Measurements from ENCODE around the gene ARHGEF19.
"Not testable (repeated sequence)": the region's sequence is repeated elsewhere in the genome, so short reads cannot be mapped to it uniquely, and the experiment has no call there.

ARHGEF19 gene

DNA sequence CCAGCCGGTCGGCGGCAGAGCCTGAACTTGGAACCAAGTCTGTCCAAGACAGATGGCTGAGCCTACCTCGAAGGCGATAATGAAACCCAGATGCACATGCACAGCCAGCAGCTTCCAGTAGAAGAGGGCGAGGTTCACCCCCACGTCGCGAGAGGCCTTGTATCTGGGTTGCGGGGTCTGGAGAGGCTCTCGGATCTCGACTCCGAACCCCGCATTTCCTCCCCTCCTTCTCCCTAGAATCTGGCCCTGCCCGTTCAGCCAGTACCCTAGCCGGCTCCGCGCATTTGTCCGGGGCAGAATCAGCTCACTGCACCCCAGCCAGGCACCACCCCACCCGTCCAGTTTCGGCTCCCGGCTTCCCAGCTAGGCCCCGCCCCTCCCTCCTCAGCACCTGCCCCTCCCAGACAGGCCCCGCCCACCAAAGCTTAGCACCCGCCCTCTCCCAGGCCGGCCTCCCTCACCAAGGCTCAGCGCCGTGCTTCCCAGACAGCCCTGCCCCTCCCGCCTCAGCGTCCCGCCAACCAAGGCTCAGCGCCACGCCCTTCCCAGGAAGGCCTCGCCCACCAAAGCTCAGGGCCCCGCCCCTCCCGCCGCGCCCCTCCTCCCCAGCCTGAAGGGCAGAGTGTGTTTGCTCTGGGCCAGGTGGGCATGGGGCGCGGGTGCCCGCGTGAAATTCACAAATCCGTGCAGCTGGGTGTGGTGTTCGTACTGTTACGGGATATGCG, 4.8 kb upstream of the ARHGEF19 start:
- Mint-ChIP-seq H3K4me1 (peaks cover 29% of the 10 kb centered on the region), H3K27ac (no peak overlapping the region), H3K9me3 (no peaks in the 10 kb centered on the region), H3K4me3 (peak overlapping the region; percentile 80), H3K36me3 (no peaks in the 10 kb centered on the region)
- DNase-seq (ENCODE audit: low spot score in 2 of 2): peak; percentile 86 to 95
- ATAC-seq: peak; percentile 95

DNA sequence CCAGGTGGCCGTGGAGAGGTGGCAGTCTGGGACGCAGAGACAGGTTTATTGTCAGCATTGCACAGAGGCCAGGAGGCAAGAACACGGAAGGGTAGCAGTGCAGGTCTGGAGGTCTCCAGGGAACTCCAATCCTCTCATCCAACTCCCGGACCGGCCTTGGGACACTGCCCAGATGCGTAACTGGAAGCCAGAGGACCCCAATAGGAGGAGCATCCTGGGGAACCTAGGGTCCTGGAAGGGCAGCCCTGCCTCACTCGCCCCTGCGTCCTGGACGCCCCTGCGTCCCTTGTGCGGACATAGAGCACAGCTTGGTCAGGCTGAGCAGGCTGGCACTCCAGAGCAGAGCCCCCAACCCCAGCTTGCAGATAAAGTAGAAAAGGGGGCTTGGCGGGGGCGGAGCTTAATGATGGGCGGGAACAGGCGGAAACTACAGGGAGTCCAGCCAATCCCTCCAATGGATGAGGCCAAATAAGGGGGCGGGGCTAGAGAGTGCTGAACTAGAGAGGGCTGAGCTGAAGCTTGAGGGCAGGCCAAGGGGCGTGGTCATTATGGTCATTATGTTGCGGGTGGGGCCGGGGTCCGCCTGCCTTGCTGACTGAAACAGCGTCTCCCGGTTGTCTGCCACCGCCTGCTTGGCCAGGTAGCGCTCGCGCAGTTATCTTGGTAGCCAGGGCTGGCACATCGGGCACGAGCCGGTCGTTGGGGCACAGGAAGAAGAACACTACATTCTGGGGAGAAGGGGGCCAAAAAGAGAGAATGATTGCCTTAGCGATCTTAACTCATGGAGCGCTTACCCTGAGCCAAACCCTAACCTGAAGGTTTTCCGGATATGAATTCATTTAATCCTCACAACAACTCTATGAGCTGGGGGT, 3.7 kb upstream of the ARHGEF19 start:
- peak; percentile 54 for ATAC-seq
- Mint-ChIP-seq H3K27ac (no peak overlapping the region), H3K4me1 (peaks cover 29% of the 10 kb centered on the region), H3K4me3 (peak overlapping the region; percentile 80), H3K36me3 (no peaks in the 10 kb centered on the region), H3K9me3 (no peaks in the 10 kb centered on the region)
- peak; percentile 35 to 77 for DNase-seq (ENCODE audit: low spot score in 2 of 2)

DNA sequence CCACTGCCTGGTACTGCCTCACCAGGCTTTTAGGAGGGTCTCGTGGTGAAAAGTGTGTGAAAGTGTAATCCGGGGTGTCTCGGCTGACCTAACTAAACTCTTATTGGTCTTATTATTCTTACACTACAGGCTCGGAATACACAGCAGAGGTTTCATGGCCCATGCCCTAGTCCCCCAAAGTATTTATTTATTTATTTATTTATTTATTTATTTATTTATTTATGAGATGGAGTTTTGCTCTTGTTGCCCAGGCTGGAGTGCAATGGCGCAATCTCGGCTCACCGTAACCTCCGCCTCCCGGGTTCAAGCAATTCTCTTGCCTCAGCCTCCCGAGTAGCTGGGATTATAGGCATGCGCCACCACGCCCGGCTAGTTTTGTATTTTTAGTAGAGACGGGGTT, 2.8 kb upstream of the ARHGEF19 start:
- H3K36me3 Mint-ChIP-seq; H3K27ac Mint-ChIP-seq; ATAC-seq; H3K9me3 Mint-ChIP-seq; DNase-seq (ENCODE audit: low spot score in 2 of 2): not testable (repeated sequence)
- peaks cover 29% of the 10 kb centered on the region for H3K4me1 Mint-ChIP-seq
- peak overlapping the region; percentile 80 for H3K4me3 Mint-ChIP-seq

DNA sequence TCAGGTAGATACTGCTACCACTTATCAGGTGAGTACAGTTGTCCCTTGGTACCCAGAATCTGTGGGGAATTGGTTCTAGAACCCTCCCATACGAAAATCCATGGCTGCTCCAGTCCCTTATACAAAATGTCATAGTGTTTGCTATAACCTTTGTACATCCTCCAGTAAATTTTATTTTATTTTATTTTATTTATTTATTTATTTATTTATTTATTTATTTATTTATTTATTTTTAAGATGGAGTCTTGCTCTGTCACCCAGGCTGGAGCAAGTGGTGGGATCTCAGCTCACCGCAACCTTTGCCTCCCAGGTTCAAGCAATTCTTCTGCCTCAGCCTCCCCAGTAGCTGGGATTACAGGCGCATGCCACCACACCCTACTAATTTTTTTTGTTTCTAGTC, 1.1 kb upstream of the ARHGEF19 start:
- H3K27ac Mint-ChIP-seq; DNase-seq (ENCODE audit: low spot score in 2 of 2); H3K9me3 Mint-ChIP-seq; H3K36me3 Mint-ChIP-seq; H3K4me3 Mint-ChIP-seq; ATAC-seq: not testable (repeated sequence)
- H3K4me1 Mint-ChIP-seq: peaks cover 17% of the 10 kb centered on the region

DNA sequence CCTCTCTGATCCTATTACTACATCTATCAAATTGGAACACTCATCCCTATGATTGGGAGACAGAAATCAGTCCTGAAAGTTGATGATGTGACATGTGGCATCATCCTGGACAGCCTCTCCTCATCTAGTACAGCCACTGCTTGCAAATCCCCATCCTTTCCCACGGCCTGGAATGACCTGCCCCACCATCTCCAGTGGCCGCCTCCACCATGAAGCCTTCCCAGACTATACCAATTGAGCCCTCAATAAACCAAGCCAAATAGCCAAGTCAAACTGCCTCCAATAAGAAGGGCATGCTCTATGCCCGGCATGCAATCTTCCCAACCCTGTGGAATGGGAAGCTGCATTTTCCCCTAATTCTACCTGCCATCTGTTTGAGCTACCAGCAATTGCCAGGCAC, 561 bp upstream of the ARHGEF19 start:
- Mint-ChIP-seq H3K4me1 (peaks cover 13% of the 10 kb centered on the region), H3K36me3 (no peaks in the 10 kb centered on the region), H3K27ac (no peak overlapping the region), H3K4me3 (no peak overlapping the region), H3K9me3 (no peaks in the 10 kb centered on the region)
- DNase-seq (ENCODE audit: low spot score in 2 of 2) (no peak), ATAC-seq (no peak)

DNA sequence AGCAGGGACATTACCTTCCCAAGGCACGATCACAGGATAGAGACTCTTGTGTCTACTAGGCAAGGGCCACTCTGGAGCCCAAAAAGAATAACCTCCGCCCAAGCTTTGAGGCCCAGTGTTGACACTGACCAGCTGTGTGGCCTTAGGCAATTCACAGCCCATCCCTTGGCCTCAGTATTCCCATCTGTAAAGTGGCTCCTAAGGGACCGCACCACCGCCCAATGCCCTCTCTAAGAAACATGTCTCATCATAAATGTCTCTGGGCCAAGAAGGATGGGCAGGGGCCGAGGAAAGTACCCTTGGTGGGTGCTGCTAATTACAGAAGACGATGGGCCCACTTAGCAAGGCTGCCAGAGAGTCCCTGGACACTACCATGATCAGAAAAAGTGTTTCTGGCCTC, 628 bp downstream of the ARHGEF19 start:
- no peak overlapping the region for H3K4me3 Mint-ChIP-seq
- no peaks in the 10 kb centered on the region for H3K9me3 Mint-ChIP-seq
- no peak for DNase-seq (ENCODE audit: low spot score in 2 of 2)
- H3K27ac Mint-ChIP-seq: no peak overlapping the region
- H3K36me3 Mint-ChIP-seq: peaks cover 5% of the 10 kb centered on the region
- peaks cover 16% of the 10 kb centered on the region for H3K4me1 Mint-ChIP-seq
- no peak for ATAC-seq

DNA sequence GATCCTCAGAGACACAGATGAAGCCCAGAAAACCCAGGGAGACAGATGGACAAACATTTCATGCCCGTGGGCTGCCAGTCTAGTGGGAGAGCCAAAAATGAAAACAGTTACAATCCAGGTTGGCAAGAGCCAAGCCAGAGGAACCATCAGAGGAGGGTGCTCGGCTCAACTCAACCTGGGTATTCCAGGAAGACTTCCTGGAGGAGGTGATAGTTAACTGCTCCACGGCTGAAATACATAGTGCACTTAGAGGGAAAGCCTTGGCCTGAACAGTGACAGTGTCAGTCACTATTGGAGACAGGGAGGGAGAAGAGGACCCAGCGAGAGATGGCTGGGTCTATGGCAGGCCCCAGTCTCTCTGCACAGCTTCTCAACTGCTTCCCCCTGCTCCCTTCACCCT, 1.9 kb downstream of the ARHGEF19 start:
- DNase-seq (ENCODE audit: low spot score in 2 of 2) (no peak), ATAC-seq (no peak)
- H3K9me3 Mint-ChIP-seq: no peaks in the 10 kb centered on the region
- H3K36me3 Mint-ChIP-seq: peaks cover 5% of the 10 kb centered on the region
- H3K27ac Mint-ChIP-seq: no peak overlapping the region
- H3K4me3 Mint-ChIP-seq: no peak overlapping the region
- peaks cover 11% of the 10 kb centered on the region for H3K4me1 Mint-ChIP-seq

DNA sequence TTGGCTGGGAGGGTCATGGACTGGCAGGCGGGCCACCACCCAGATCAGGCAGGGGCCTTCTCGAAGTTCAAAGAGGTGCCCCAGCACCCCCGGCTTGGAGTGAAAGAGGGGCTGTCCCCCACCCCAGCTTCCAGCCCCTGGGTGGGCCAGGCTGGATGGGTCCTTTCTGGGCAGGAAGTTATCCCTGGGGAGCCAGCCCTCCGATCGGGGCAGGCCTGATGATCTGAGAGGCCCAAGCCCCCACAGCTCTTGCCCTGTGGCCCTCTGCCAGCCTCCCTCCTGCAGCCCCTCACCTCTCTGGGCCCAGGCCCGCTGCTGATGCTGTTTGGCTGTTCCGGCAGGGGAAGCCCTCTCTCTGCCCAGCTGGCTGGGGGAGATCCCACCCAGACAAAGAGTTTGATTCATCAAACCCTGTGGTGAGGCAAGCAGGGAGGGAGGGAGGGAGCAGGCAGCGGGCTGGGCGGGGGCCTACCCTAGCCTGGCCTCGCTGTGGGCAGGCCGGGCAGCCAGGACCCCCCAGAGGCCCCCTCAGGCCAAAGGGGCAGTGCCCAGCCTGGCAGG, 2.5 kb downstream of the ARHGEF19 start:
- Mint-ChIP-seq H3K4me1 (peaks cover 14% of the 10 kb centered on the region), H3K36me3 (peaks cover 5% of the 10 kb centered on the region), H3K4me3 (no peak overlapping the region), H3K9me3 (no peaks in the 10 kb centered on the region), H3K27ac (no peak overlapping the region)
- no peak for DNase-seq (ENCODE audit: low spot score in 2 of 2)
- no peak for ATAC-seq

DNA sequence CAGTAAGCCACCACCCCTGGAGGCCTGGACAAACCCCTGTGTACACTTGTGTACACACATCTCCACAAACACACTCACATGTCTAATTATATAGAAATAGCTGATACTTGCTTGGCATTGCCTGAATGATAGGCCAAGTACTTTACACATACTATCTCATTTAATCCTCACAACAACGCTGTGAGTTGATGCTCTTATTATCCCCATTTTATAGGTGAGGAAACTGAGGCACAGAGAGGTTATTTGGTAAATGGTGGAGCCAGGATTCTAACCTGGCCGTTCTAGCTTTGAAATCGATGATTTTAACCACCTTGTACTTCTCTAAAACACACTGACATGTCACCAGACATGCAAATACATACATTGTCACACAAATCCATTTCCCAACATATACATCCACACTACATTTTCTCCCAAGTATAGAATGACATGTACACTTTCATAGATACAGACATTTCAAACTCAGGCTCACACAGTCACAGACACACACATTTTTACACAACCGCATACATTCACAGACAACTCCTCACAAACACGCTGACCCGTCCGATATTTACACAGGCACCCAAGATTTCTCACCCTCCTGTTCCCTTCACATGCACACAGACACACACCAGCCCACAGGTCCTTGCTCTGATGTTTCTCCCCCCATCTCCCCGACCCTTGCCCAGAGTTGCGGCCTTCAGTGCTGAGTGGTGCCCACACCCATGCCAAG, 3.2 kb downstream of the ARHGEF19 start:
- peak overlapping the region; percentile 87 for H3K4me3 Mint-ChIP-seq

DNA sequence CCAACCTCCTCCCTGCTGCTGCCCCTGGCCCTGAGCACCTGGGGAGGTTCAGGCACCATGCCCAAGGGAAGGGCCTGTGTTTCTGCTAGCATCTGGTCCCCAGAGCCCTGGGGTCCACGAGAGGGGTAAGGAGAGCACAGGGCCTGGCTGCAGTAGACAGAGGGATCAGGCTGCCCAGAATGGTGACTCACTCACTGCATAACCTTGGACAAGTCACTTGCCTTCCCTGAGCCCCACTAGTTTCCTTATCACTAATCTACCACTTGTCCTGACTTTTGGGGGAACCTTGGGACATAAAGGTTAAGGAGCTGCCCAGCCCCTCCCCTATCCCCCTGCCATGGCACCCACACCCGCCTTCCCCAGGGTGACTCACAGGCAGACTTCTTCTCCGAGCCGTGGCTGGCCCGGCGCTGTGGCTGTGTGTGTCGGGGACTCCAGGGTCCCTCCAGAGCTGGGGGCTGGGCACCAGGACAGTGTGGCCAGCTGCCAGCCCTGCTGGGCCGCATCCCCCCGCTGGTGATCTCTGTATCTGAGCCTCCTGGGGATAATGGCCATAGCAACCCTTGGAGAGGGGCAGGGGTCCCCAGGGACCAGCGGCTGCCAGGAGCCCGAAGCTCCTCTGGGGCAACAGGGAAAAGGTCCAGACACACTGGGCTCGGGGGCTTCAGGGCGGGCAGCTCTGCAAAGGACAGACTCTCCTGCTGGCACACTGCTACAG, 4.0 kb downstream of the ARHGEF19 start:
- Mint-ChIP-seq H3K36me3 (peaks cover 9% of the 10 kb centered on the region), H3K9me3 (no peaks in the 10 kb centered on the region), H3K4me1 (peaks cover 20% of the 10 kb centered on the region), H3K4me3 (peak overlapping the region; percentile 87), H3K27ac (peak overlapping the region; percentile 17)
- no peak for ATAC-seq
- DNase-seq (ENCODE audit: low spot score in 2 of 2): no peak

More for the DNA sequence above, 3.2 kb downstream of the ARHGEF19 start:
- Mint-ChIP-seq H3K9me3 (no peaks in the 10 kb centered on the region), H3K4me1 (peaks cover 20% of the 10 kb centered on the region), H3K36me3 (peaks cover 5% of the 10 kb centered on the region), H3K27ac (no peak overlapping the region)
- DNase-seq (ENCODE audit: low spot score in 2 of 2) (no peak), ATAC-seq (no peak)

DNA sequence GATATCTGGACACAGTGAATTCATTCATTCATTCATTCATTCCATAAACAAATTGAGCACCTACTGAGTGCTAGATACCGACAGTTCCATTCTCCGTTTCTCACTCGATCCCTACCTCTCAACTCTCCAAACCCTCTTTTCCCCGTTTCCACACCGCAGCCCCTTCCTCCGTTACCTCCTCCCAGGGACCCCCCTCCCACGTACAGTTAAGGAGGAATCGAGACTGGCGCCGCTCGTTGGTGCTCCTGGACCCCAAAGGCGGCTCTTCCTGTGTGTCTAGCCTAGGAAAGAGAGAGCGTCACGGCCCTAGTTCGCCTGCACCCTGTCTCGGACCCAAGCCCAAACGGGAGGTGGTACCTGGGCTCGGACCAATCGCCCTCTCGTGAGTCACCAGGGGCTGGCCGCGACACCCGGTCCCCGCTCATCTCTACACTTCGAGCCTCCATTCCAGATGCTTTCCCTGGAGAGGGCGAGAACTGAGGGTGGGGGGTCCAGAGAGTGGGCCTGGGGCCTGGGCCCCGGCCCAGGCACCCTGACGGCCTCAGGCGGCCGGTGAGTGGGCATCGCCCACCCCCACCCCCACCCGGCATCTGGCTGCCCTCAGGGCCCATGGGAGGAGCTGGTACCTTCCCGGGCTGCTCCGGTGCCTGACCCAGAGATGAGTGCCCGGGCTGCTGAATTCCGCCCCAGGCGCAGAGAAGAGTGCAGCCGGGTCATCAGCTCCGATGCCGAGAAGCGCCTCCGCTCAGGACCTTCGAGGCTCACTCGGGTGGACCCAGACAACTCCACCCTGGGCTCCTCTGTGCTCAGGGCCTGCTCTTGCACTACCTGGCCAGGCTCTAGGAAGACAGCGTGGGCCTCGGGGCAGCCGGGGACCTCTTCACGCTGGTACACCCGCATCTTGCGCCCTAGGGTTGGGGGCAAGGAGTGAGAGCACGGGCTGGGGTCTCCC, 4.9 kb downstream of the ARHGEF19 start:
- Mint-ChIP-seq H3K9me3 (no peaks in the 10 kb centered on the region), H3K36me3 (peaks cover 15% of the 10 kb centered on the region), H3K4me1 (peaks cover 20% of the 10 kb centered on the region), H3K27ac (peak overlapping the region; percentile 95), H3K4me3 (peak overlapping the region; percentile 87)
- ATAC-seq: no peak
- DNase-seq (ENCODE audit: low spot score in 2 of 2): no peak

DNA sequence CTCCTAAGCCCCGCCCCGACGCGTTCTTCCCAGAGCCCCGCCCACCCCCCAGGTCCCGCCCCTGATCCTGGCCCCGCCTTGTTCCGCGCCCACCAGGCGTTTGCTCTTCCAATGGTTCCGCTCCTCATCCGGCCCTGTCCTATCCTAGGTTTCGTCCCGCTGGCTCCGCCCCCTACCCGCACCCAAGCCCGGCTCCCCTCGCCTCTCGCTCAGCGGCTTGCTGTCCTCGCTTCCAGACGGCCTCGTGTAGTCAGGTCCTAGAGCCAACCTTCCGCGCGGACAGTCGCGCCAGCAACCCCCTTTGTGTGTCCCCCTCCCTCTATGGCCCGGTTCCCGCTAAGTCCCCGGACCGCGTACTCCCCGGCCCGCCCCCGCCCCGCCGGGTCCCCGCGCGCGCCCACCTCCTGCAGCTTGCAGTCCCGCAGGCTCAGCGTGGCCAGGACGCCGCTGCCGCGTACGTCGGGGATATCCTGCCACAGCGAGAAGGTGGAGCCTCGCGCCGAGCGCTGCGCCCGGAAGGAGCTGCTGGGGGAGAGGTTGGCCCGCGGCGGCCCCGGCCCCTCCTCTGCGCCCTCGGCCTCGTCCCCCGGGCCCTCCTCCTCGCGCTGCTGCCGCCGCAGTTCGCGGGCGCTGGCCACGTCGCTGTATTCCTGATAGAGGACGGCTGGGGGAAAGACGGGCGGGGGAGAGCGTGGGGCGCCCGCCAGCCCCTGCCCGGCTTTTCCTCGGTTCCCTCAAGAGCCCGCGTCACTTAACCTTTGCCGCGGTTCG, 5.7 kb downstream of the ARHGEF19 start:
- peaks cover 17% of the 10 kb centered on the region for H3K36me3 Mint-ChIP-seq
- H3K4me1 Mint-ChIP-seq: peaks cover 20% of the 10 kb centered on the region
- ATAC-seq (peak; percentile 92), DNase-seq (ENCODE audit: low spot score in 2 of 2) (peak; percentile 82 to 97)
- peak overlapping the region; percentile 95 for H3K27ac Mint-ChIP-seq
- H3K4me3 Mint-ChIP-seq: peak overlapping the region; percentile 87
- no peaks in the 10 kb centered on the region for H3K9me3 Mint-ChIP-seq

DNA sequence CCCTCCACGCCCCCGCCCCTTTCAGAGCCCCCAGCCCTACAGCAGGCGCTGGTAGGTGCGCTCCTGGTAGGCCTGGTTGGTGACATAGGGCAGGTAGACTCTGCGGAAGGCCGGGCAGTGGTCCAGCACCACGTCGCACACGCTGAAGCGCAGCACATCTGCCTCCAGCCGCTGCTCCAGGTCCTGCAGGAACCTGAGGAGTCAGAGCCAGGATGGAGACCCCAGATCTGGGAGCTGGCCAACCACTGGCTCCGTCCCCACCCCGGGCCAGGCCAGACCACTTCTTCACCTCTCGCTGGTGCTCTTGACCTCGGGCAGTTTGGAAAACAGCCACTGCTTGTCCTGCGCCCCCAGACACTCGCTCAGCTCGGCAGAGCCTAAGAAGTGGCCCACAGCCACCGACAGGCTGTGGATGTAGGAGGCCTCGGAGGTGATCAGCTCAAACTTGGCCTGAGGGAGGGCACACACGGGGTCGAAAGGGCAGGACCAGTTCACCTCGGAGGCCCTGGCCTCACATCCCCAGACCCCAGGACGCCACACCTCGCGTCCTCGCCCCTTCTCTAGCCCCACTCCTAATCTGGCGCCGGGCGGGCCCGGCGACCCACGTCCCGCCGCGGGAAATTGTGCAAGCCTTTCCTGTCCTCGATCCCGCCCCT, 6.4 kb downstream of the ARHGEF19 start:
- Mint-ChIP-seq H3K27ac (peak overlapping the region; percentile 95), H3K4me3 (peak overlapping the region; percentile 87), H3K36me3 (peaks cover 17% of the 10 kb centered on the region), H3K9me3 (no peaks in the 10 kb centered on the region), H3K4me1 (peaks cover 20% of the 10 kb centered on the region)
- ATAC-seq: peak; percentile 17
- no peak for DNase-seq (ENCODE audit: low spot score in 2 of 2)
